HG02973 (cell line): Measurements from ENCODE around the gene ETS2.

Experiments
- ATAC-seq: cut with Tn5 transposase; IDR thresholded peaks from one replicate; pipeline ENCODE4 v1.9.1; 2021; ENCODE audit warnings: moderate library complexity; ENCODE audit not compliant: unreplicated experiment

Gene ETS2

GRCh38 chr21:38858026-38858811, 52.5 kb downstream of the ETS2 start:
- no peak for ATAC-seq

GRCh38 chr21:38858812-38859205, 53.1 kb downstream of the ETS2 start:
- ATAC-seq = no peak

GRCh38 chr21:38859852-38860251, 54.1 kb downstream of the ETS2 start:
- ATAC-seq = no peak

GRCh38 chr21:38861056-38861455, 55.3 kb downstream of the ETS2 start:
- no peak for ATAC-seq

GRCh38 chr21:38861989-38862683, 56.4 kb downstream of the ETS2 start:
- peak; percentile 80 for ATAC-seq

GRCh38 chr21:38863291-38863690, 57.6 kb downstream of the ETS2 start:
- ATAC-seq = no peak

- ATAC-seq = no peak
These were observed 58.2 kb downstream of the ETS2 start for GRCh38 chr21:38863843-38864363.

GRCh38 chr21:38864964-38865363, 59.2 kb downstream of the ETS2 start:
- ATAC-seq = no peak

- no peak for ATAC-seq
These were observed 63.5 kb downstream of the ETS2 start for GRCh38 chr21:38869196-38869595.

- ATAC-seq = no peak
These were observed 64.2 kb downstream of the ETS2 start for GRCh38 chr21:38869946-38870345.
